Measurements from ENCODE around the gene UMAD1.

Gene UMAD1

DNA sequence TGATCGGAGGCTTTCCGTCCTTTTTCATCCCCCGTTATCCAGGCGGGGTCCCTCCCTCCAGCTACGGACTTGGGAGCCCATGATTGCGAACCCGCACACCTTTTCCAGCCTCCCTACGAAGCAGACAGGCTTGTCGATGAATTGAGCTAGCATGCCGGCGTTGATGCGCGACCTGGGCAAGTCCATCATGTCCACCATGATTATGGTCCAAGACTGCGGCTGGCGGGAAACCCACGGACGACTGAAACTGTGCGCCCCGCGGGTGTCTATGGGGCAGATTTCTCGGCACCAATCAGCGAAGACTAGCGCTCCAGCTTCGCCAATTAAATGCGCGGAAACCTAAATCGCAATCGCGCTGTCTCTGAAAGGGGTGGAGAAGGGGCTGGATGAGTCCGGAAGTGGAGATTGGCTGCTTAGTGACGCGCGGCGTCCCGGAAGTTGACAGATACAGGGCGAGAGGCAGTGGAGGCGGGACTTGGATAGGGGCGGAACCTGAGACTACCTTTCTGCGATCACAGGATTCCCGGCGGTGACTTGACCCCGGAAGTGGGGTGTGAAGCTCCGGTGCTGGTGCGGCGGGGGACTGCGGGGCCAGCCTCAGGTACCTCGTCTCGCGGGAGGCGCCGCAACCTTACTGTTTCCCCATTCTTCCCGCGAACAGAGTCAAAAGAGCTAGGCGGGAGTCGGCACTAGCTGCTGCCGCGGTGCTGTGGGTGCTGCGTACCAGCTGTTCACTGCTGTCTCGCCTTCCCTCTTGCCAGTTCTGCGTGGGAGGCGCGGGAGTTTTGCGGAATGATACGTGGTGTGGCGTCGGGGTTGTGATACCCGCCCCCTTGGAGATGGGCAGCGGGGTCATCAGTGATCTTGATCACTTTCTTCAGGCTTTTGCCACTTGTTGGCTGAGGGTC, at the start of gene UMAD1:
UMAD1 (plus strand) TSS at position 532 of the 908 bp plus-strand sequence. CDS start 32,620 bp downstream, outside the sequence.
- peak; percentile 88 for DNase-seq (ENCODE audit: low spot score)
- TF ChIP-seq, protein P1, sequence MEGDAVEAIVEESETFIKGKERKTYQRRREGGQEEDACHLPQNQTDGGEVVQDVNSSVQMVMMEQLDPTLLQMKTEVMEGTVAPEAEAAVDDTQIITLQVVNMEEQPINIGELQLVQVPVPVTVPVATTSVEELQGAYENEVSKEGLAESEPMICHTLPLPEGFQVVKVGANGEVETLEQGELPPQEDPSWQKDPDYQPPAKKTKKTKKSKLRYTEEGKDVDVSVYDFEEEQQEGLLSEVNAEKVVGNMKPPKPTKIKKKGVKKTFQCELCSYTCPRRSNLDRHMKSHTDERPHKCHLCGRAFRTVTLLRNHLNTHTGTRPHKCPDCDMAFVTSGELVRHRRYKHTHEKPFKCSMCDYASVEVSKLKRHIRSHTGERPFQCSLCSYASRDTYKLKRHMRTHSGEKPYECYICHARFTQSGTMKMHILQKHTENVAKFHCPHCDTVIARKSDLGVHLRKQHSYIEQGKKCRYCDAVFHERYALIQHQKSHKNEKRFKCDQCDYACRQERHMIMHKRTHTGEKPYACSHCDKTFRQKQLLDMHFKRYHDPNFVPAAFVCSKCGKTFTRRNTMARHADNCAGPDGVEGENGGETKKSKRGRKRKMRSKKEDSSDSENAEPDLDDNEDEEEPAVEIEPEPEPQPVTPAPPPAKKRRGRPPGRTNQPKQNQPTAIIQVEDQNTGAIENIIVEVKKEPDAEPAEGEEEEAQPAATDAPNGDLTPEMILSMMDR (IDR thresholded peaks at IDR 0.05; ENCODE audit: extremely low read depth, missing control alignments) = no peak

DNA sequence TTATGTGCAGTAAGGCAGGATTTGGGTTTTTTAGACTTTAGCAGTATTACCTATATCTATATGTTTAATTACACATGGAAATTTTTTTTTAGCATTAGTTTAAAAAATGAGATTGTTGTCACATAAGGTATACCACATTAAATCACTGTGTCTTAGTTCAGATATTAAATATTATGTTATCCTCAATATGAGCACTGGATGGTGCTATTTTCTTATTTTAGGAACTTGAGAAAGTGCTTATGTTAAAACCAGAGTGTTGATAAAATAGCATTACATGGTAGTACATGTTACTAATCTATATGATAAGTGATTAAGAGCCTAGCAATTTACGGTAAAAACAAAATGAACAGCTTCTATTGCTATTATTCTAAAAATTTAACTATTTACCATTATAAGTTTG, 45.1 kb upstream of the UMAD1 start:
- TF ChIP-seq, protein P1 (IDR thresholded peaks at IDR 0.05; ENCODE audit: extremely low read depth, missing control alignments) = no peak
- no peak for DNase-seq (ENCODE audit: low spot score)

DNA sequence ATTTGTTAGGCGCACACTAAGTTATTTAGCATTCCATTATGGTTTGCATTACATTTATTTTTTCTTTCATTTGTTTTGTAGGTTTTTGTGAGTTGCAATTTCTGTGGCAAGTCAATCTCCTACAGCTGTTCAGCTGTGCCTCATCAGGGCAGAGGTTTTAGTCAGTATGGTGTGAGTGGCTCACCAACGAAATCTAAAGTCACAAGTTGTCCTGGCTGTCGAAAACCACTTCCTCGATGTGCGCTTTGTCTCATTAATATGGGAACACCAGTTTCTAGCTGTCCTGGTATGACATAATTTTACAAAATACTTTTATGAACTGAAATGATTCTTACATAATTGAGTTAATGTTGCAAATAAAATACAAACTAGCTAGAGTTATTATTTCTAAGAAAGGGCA, 44.4 kb upstream of the UMAD1 start:
- no peak for DNase-seq (ENCODE audit: low spot score)

DNA sequence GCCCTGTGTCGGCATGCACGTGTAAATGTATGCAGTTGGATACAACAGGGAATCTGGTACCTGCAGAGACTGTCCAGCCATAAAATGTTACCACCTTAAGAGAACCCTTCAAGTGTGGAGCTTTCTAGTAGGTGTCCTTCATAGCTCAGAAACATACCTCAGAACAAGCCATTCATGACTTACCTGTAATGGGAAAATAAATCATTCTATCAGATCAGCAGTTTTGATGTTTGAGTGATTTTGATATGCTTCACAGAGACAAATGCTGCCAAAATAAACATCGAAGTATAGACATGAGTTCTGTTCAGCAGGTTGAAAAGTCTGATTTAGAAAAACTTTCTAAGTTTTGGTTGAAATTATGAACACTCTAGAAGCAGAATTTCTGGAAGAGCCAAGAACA, 33.5 kb upstream of the UMAD1 start:
- DNase-seq (ENCODE audit: low spot score) = no peak
- TF ChIP-seq, protein P1 (IDR thresholded peaks at IDR 0.05; ENCODE audit: extremely low read depth, missing control alignments) = no peak

More for the DNA sequence above, 44.4 kb upstream of the UMAD1 start:
- TF ChIP-seq, protein P1 (IDR thresholded peaks at IDR 0.05; ENCODE audit: extremely low read depth, missing control alignments) = no peak

DNA sequence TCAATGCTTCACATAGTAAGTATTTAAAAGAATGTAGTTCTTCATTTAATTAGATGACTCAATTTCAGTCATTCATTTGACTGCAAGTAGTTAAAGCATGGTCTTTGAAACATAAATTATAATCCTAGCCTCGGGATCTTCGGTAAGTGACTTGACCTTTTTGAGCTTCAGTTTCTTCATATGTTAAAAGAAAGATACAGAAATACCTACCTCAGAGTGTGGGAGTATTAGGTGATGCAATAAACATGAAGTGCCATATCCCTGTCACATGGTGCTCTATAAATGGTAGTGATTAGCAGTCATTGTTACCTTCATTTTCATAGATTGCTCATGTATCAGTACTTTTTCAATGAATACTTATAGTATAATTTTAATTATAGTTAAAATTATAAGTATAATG, 31.2 kb upstream of the UMAD1 start:
- TF ChIP-seq, protein P1 (IDR thresholded peaks at IDR 0.05; ENCODE audit: extremely low read depth, missing control alignments) = no peak

DNA sequence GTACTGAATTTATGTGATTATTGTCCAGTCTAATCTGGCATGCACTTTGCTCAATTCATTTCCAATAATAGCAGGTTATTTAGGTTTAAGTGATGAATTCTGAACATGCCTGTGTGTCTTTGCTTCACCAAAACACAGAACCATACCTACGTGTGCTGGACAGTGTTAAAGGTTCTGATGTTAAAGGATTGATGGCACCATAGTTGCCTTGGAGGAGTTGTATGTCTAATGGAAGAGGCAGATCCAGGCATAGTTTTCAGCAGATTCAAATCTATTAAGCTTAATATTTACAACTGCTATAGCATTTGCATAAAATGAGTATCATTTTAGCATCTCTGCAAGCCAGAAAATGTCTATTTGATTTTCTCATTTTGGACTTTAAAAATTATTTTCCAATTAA, 28.0 kb upstream of the UMAD1 start:
- TF ChIP-seq, protein P1 (IDR thresholded peaks at IDR 0.05; ENCODE audit: extremely low read depth, missing control alignments) = no peak
- no peak for DNase-seq (ENCODE audit: low spot score)

More for the DNA sequence above, 31.2 kb upstream of the UMAD1 start:
- DNase-seq (ENCODE audit: low spot score) = no peak

DNA sequence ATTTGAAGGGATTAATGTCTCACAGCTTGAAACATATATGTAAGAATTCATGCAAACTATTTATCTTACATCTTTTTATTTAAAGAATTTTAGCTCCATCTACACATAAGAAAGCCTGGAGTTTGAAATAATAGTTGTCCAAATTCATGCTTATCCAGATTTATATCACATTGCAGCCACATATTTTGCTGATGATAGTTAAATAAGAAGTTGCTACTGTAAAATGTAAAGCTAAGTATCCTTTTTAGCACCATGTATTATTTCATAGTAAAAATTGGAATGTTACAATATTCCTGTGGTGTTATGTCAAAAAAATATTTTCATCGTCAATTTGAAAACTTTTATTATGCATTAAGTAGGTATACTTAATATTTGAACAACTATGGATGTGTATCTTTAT, 27.3 kb upstream of the UMAD1 start:
- TF ChIP-seq, protein P1 (IDR thresholded peaks at IDR 0.05; ENCODE audit: extremely low read depth, missing control alignments) = no peak
- DNase-seq (ENCODE audit: low spot score) = no peak
